ENCODE results near the gene UBE2O.
A peak's percentile ranks its signal among the peaks of the same experiment; 100 is the strongest.

UBE2O gene

DNA sequence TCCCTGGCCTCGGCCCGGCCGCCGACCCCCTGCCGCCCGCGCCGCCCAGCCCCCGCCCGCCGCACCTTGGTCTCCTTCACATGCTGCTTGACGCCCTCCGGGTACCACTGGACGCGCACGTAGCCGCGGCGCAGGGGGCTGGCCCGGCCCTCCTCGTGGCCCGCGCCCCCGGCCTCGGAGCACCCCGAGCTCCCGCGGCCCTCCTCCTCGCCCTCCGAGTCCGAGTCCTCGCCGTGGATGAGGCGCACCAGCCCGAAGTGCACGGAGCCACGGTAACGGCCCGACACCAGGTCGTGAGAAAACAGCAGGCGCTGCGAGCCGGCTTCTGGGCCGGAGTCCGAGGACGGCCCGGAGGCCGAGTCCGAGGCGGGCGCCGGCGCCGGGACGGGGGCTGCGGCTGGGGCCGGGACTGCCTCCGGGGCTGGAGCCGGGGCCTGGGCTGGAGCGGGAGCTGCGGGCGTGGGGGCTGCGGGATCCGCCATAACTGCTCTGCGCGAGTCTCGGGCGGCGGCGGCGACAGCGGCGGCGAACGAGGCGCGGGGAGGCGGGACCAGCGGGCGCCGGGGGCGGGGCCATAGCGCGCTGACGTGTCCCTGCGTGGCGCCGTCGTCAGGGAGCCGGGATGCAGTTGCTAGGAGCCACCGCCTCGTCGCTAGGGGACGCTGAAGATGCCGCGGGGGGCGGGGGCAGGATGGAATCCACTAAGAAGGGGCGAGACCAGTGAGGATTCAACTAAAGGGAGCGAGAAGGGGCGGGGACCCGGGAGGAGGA, at the start of gene UBE2O:
Gene UBE2O, minus strand, starts transcription at position 493 of the 771 bp plus-strand sequence. Its CDS starts 11 bp downstream, at position 482.
- DNase-seq = peak; percentile 92 to 95

DNA sequence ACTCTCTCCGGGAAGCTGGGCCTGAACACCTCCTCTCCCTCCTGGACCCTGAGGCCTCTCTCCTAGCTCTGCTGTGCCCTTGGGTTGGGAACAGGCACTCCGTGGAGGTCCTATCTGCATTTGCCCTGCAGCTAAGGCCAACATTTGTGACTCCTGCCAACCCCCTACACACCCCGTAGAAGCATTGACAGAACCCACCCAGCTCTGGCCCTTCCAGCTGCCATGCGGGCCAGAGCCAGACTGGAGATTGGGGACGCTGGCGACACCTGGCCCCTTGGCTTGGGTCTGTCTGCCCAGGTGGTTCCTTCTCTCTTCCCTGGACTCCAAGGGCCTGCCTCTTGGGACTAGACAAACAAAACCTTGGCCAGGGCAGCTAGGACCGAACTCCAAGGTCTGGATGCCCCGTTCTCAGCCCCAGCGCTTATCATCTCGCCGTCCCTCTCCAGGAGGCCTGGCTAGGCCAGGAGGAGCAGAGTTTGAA, 48.9 kb upstream of the UBE2O start:
- DNase-seq = no peak

GRCh38 chr17:76501018-76501826, 48.3 kb upstream of the UBE2O start, which contains the start of gene RHBDF2:
RHBDF2 (minus strand) TSS chr17:76501423; CDS start chr17:76481524, 19,899 bp downstream.
- peak; percentile 94 to 97 for DNase-seq

DNA sequence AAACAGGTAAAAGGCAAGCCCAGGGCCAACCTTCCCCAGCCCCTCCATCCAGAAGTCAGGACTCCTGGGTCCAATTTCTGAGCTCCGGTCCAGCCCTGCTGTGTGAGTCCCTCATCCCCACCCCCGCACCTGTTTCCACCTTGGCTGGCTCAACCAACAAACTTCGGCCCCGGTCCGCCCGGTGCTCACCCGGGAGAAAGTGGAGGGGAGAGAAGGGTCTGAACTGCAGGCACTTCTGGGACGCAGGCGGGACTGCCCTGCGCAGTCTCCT, 47.7 kb upstream of the UBE2O start:
- no peak for DNase-seq

DNA sequence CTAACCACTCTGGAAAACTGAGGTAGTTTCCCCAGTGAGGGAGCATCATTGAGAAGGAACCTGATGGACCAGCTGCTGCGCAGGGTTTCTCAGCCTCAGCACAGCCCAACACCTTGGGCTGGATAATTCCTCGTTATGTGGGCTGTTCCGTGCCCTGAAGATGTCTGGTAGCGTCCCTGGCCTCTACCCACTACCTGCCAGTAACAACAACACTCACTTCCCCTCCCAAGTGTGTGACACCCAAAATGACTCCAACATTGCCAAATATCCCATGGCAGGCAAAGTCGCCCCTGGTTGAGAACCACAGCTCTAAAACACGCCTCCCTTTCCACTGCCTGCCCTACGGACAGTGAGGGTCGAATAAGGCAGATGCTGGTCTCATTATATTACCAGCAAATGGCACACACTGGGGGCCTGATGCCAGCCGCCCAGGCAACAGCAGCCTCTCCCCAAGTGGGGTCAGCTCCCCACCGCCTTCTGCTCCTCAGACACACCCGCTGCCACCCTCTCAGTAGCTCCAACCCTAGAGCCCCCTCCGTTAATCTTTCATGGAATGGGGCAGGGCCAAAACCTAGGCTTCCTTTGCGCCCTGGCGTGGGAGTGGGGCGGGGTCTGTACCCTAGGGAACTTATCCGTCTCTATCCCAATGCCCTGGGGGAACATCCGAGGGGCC, 47.3 kb upstream of the UBE2O start:
- DNase-seq = peak; percentile 16 to 56

DNA sequence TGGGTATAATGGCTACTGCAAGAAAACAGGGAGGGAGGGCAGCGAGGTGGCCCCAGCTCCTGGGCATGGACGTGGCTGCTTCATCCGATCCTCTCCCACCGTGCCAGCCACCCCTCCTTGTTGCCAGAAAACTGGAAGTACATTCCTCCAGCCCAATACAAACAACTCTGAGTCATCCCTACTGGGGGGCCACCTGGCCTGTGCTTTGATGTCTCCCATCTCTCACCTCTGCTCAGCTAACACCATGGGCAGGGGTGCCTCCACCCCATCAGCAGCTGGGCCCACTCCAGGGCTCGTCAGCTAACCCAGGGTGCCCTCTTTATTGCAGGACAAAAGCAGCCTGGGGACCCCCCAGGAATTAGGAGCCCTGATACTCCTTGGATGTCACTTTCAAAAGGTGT, 46.3 kb upstream of the UBE2O start:
- no peak for DNase-seq

DNA sequence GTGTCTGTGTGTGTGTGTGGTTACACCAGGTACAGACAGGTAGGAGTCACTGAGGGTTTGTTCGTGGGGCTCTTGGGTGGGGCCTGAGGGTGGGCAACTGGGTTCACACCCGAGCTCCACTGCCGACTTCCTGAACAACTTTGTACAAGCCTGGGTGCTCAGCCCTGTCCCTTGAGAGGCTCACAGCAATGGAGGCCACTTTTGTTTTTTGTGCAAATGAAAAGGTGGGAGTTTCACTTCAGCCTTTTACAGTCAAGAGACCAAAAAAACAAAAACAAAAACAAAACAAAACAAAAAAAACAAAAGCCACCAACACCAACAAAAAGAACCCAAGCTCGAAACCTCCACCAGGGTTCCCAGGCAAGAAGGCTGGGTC, 45.9 kb upstream of the UBE2O start:
- DNase-seq = peak; percentile 28 to 30

GRCh38 chr17:76497979-76498875, 45.3 kb upstream of the UBE2O start:
- no peak for DNase-seq

- DNase-seq = no peak
Observed at GRCh38 chr17:76497699-76497978, 44.7 kb upstream of the UBE2O start.

- DNase-seq = no peak
Observed at GRCh38 chr17:76496464-76496863, 43.5 kb upstream of the UBE2O start.

DNA sequence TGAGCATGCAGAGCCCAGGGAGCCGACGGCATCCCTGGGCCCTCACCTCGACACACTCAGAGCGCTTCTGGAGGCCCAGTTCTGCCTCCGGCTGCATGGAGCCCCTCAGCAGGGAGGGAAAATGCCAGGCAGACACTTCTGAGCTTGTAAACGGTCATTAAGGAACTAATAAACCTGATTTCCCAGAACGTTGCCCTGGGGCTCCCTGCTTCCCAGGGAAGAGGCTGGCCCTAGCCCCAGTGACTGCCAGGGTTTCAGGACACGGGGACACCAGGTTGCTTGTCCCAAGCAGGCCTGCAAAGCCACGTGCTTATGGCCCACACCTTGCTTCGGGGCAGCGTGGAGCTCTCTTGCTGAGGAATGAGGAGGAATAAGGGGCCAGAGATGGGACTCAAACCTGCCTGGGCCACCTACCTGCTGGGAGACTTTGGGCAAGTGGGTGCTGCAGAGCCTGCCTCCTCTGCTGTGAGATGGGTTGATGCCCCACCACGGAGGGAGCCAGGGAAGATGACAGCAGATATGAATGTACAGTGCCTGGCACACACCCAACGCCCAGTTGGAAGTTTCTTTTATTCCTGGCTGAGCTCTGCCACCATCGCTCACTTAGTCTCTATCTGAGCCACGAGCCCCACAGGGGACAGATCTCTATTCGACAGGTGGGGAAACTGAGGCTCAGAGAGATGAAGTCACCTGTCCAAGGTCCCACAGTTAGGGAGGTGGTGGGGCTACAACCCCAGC, 42.9 kb upstream of the UBE2O start:
- no peak for DNase-seq

DNA sequence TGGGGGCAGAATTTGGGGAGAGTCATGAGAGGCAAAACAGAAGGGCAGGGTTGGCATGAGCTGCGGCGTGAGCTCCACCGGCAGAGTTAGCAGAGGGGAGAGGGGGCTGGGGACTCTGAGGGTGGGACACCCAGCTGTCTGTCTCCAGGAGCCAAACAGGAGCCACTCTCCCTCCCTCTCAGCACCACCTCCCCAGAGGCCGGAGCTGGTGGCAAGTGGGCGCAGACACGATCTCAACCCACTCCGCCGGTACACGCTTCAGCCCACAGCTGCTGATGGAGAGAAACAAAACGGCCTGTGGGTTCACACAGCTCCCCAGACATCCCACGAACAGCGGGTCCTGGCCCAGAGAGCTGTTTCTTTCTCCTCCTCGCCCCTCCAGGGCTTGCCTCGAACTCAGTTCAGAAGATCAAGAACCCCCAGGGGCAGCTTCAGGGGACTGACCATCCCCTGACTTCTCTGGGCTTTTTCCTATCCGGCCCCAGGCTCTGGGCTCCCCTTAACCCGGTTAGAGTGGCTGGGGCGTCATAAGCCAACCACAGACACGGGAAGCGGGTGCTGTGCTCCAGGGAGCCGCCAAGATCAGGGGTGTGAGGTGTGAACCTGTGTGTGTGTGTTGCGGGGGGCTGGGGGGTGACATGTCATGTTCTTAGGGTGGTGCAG, 40.7 kb upstream of the UBE2O start:
- peak; percentile 36 to 56 for DNase-seq

DNA sequence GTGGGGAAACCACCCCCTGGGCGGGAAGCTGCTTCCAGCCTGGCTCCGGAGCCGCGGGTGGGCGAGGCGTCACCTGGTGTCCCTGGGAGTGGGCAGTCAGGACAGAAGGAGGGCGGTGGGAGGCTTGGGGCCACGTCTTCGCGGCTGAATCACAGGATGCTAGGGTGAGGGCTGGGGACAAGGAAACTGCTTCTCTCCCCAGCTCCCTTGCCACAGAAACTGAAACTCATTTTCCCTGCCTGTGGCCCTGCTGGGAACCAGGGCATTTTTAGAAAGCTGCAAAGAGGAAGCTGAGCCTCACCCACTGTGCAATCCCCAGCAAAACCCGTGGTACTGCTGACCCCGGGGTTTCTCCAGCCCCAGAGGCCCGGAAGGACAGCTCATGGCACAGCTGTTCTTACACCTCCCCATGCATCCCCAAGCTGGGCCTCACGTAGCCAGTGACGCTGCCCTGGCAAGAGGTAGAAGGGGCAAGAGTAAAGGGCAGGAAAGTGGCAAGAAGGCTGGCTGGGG, 40.1 kb upstream of the UBE2O start:
- peak; percentile 72 to 85 for DNase-seq

GRCh38 chr17:76492123-76492988, 39.4 kb upstream of the UBE2O start:
- DNase-seq = peak; percentile 30 to 55

GRCh38 chr17:76491271-76492122, 38.5 kb upstream of the UBE2O start:
- DNase-seq = no peak

- DNase-seq = no peak
Observed at GRCh38 chr17:76490112-76490710, 37.3 kb upstream of the UBE2O start.

DNA sequence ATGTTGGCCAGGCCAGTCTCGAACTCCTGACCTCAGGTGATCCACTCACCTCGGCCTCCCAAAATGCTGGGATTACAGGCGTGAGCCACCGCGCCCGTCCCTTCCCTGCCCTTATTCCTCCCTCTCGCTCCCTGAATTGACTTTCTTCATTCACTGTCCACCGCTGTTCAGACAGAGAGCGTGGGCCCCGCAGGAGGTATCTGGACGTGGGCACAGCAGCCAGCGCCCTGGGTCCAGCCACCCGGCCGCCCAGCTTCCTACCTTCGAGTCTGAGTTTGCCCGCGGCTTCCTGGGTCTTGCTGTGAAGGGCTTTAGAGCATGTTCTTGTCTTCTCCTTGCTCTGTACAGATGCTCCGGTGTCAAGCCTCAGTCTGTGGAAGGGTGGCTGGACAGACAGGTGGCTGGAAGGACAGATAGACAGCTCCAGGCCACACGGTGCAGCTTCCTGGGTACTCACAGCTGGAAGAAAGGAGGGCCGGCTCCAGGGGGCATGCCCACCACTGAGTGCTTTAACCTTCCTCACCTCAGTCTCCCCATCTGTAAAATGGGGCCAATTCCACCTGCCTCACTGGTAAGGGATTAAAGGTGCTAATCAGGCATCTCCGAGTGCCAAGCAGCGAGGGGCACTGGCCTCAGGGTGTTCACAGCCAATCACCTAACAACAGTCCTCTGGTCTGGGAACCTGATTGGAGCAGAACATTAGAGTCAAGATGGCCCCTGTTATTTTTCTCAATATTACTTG, 34.7 kb upstream of the UBE2O start:
- no peak for DNase-seq

- no peak for DNase-seq
Observed at GRCh38 chr17:76485569-76485968, 32.6 kb upstream of the UBE2O start.
